HCT116 (cell line): ENCODE measurements around the gene HOXD11. TPM values are rescaled to one million over a fixed set of nuclear protein-coding genes. Genes with fewer than 3 reads are reported as not detected.

Experiments used
- ATAC-seq: fragments of 200-7000 bp; cut with Tn5 transposase; 2 replicates; pipeline ENCODE4 v1.9.1; 2020; ENCODE audit warnings: mild to moderate bottlenecking, moderate library complexity
- BruUV-seq: library from RNA; stranded (reverse); fragments of 400-500 nt; replicated peaks from 2 replicates; lab custom pipeline; 2021; lab: Mats Ljungman, UMichigan
- CTCF ChIA-PET: fragments of 300-600 bp; sonication (Branson Sonifier 250); formaldehyde crosslinking; loops from one replicate; lab custom pipeline; 2021; ENCODE audit warnings: antibody characterized with exemption; lab: Charles Lee
- POLR2A ChIA-PET: fragments of 300-600, 350-600 bp; sonication (Branson Sonifier 250); formaldehyde crosslinking; loops from one replicate; lab custom pipeline; 2021; ENCODE audit warnings: antibody characterized with exemption; lab: Charles Lee
- RAD21 ChIA-PET, 2 experiments: fragments of 300-600 bp; sonication (Branson Sonifier 250); formaldehyde crosslinking; loops; one replicate each; lab custom pipeline; 2023; ENCODE audit warnings: low total read pairs in 2 of 2; ENCODE audit not compliant: uncharacterized antibody in 2 of 2, unreplicated experiment in 2 of 2, low non-redundant PET in 1 of 2; lab: Charles Lee
- DNase-seq: peaks from one replicate; pipeline ENCODE4 v3.0.0-alpha.2; 2010; ENCODE audit warnings: low read depth, low spot score
- H2AFZ ChIP-seq: fragments of 200-600 bp; shearing (Covaris generic), sonication (generic); 2 replicates; pipeline ENCODE4 v1.6.1; 2017; ENCODE audit warnings: low read depth, mixed run types, mixed read lengths, antibody characterized with exemption, low read length; ENCODE audit not compliant: poor library complexity, severe bottlenecking
- H3K27ac ChIP-seq: 2 replicates; pipeline ENCODE4 v1.5.1; 2012; ENCODE audit warnings: low read depth, low read length
- H3K27me3 ChIP-seq: fragments of 200-600 bp; sonication (generic); 2 replicates; pipeline ENCODE4 v1.6.1; 2016; ENCODE audit warnings: mixed run types, low read length, mixed read lengths; ENCODE audit not compliant: insufficient read depth
- H3K36me3 ChIP-seq, 2 experiments: fragments of 200-500 bp in 1 of 2; fragments of 200-600 bp in 1 of 2; sonication (Bioruptor generic) in 1 of 2; sonication (generic) in 1 of 2; 2 replicates each; pipeline versions ENCODE4 v1.5.1 to v1.6.1; 2014 to 2016; ENCODE audit warnings: low read length in 2 of 2, inconsistent platforms in 1 of 2, mixed read lengths in 1 of 2, mixed run types in 1 of 2; ENCODE audit not compliant: insufficient read depth in 2 of 2, control insufficient read depth in 1 of 2
- H3K4me1 ChIP-seq, 2 experiments: fragments of 200-600 bp in 1 of 2; sonication (generic) in 1 of 2; 2 replicates each; pipeline versions ENCODE4 v1.5.1 to v1.6.1; 2012 to 2017; ENCODE audit warnings: low read length in 2 of 2, inconsistent platforms in 1 of 2, mild to moderate bottlenecking in 1 of 2, mixed read lengths in 1 of 2, mixed run types in 1 of 2, moderate library complexity in 1 of 2; ENCODE audit not compliant: insufficient read depth in 2 of 2, control insufficient read depth in 1 of 2
- H3K4me2 ChIP-seq: fragments of 200-600 bp; sonication (generic); 2 replicates; pipeline ENCODE4 v1.6.1; 2017; ENCODE audit warnings: mixed run types, low read length, mixed read lengths
- H3K4me3 ChIP-seq, 2 experiments: fragments of 200-600 bp in 1 of 2; sonication (generic) in 1 of 2; replicated peaks in 1 of 2; 2 replicates each; pipeline ENCODE4 v1.5.1; 2011 to 2016; ENCODE audit warnings: low read length in 2 of 2, control low read depth in 1 of 2, low read depth in 1 of 2, mild to moderate bottlenecking in 1 of 2, mixed read lengths in 1 of 2, mixed run types in 1 of 2
- H3K79me2 ChIP-seq: fragments of 200-600 bp; sonication (generic); 2 replicates; pipeline ENCODE4 v1.6.1; 2017; ENCODE audit warnings: mild to moderate bottlenecking, mixed run types, low read length, moderate library complexity, mixed read lengths; ENCODE audit not compliant: insufficient read depth
- H3K9ac ChIP-seq: fragments of 200-600 bp; sonication (generic); 2 replicates; pipeline ENCODE4 v1.6.1; 2016; ENCODE audit warnings: low read length, mixed read lengths
- H3K9me2 ChIP-seq: fragments of 200-600 bp; sonication (generic), shearing (Covaris generic); 2 replicates; pipeline ENCODE4 v1.6.1; 2017; ENCODE audit warnings: mixed run types, mild to moderate bottlenecking, moderate library complexity; ENCODE audit not compliant: insufficient read depth
- H3K9me3 ChIP-seq, 2 experiments: fragments of 200-500 bp in 1 of 2; fragments of 200-600 bp in 1 of 2; sonication (Bioruptor generic) in 1 of 2; sonication (generic) in 1 of 2; 2 replicates each; pipeline ENCODE4 v1.6.1; 2014 to 2017; ENCODE audit warnings: low read length in 2 of 2, mixed read lengths in 2 of 2, inconsistent platforms in 1 of 2, low read depth in 1 of 2, mild to moderate bottlenecking in 1 of 2, mixed run types in 1 of 2, moderate library complexity in 1 of 2; ENCODE audit not compliant: control insufficient read depth in 1 of 2, insufficient read depth in 1 of 2
- H4K20me1 ChIP-seq: fragments of 200-600 bp; sonication (generic), shearing (Covaris generic); 2 replicates; pipeline ENCODE4 v1.6.1; 2017; ENCODE audit warnings: mixed run types, mild to moderate bottlenecking, moderate library complexity; ENCODE audit not compliant: insufficient read depth
- EZH2phosphoT487 ChIP-seq: fragments of 200-600 bp; IDR thresholded peaks from 2 replicates; pipeline ENCODE4 v1.6.1; 2018; ENCODE audit warnings: antibody characterized with exemption, borderline replicate concordance
- intact Hi-C: fragments of 100-400 bp; cut with micrococcal nuclease; formaldehyde crosslinking; loops from 2 replicates; pipeline ENCODE4 v1.10.0; 2022
- total RNA-seq: library from RNA; stranded (reverse); gene quantifications from one replicate; pipeline ENCODE4 v1.2.1, GENCODE V29; 2021; ENCODE audit not compliant: unreplicated experiment
- TF ChIP-seq, protein P1 (sequence below), 3 experiments: fragments of 200-600 bp in 1 of 3; sonication (generic) in 1 of 3; IDR thresholded peaks in 2 of 3; conservative IDR thresholded peaks in 1 of 3; 2 replicates each; pipeline ENCODE4 v1.5.1; 2012 to 2017; ENCODE audit warnings: low read depth in 2 of 3, low read length in 2 of 3, antibody characterized with exemption in 1 of 3, borderline replicate concordance in 1 of 3, control low read depth in 1 of 3, mild to moderate bottlenecking in 1 of 3, mixed read lengths in 1 of 3, mixed run types in 1 of 3, moderate library complexity in 1 of 3; ENCODE audit not compliant: insufficient read depth in 1 of 3
- TF ChIP-seq, protein P2 (sequence below): IDR thresholded peaks from 2 replicates; pipeline ENCODE4 v1.6.1; 2011; ENCODE audit warnings: mild to moderate bottlenecking, low read length, moderate library complexity; ENCODE audit not compliant: insufficient replicate concordance; ENCODE audit errors: extremely low read depth

Gene HOXD11
- total RNA-seq, 1 experiment from 2014 or later = not detected

DNA sequence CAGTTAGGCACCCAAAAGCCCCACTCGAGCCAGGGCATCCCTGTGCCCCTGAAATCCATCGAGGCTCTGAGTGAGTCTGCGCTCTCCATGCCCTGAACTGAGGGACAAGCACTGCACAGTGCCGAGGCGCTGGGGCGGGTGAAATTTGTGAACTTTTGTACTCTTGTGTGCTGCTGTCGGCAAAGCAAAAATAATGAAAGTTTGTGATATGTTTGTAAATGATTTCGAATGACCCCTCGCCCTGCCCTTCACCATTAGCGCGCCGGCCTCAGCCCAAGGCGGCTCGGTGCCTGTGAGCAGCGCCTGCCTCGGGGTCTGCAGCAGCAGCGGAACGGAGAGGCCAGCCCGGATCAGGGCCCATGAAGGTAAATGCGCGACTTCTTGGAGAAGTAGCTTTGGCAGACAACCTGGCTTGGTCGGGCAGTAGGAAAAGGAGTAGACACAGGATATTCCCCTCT is 42.4 kb downstream of the HOXD11 start (continued):
- TF ChIP-seq, protein P1, sequence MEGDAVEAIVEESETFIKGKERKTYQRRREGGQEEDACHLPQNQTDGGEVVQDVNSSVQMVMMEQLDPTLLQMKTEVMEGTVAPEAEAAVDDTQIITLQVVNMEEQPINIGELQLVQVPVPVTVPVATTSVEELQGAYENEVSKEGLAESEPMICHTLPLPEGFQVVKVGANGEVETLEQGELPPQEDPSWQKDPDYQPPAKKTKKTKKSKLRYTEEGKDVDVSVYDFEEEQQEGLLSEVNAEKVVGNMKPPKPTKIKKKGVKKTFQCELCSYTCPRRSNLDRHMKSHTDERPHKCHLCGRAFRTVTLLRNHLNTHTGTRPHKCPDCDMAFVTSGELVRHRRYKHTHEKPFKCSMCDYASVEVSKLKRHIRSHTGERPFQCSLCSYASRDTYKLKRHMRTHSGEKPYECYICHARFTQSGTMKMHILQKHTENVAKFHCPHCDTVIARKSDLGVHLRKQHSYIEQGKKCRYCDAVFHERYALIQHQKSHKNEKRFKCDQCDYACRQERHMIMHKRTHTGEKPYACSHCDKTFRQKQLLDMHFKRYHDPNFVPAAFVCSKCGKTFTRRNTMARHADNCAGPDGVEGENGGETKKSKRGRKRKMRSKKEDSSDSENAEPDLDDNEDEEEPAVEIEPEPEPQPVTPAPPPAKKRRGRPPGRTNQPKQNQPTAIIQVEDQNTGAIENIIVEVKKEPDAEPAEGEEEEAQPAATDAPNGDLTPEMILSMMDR (IDR thresholded peaks at IDR 0.05 in 2 of 3, conservative IDR thresholded peaks at IDR 0.05 in 1 of 3; ENCODE audit: borderline replicate concordance in 1 of 3, insufficient read depth in 1 of 3, low read depth in 2 of 3, low read length in 2 of 3) = no peak
- TF ChIP-seq, protein P2, sequence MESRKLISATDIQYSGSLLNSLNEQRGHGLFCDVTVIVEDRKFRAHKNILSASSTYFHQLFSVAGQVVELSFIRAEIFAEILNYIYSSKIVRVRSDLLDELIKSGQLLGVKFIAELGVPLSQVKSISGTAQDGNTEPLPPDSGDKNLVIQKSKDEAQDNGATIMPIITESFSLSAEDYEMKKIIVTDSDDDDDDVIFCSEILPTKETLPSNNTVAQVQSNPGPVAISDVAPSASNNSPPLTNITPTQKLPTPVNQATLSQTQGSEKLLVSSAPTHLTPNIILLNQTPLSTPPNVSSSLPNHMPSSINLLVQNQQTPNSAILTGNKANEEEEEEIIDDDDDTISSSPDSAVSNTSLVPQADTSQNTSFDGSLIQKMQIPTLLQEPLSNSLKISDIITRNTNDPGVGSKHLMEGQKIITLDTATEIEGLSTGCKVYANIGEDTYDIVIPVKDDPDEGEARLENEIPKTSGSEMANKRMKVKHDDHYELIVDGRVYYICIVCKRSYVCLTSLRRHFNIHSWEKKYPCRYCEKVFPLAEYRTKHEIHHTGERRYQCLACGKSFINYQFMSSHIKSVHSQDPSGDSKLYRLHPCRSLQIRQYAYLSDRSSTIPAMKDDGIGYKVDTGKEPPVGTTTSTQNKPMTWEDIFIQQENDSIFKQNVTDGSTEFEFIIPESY = no peak
- TF ChIP-seq, all 23 proteins: peak for 0

DNA sequence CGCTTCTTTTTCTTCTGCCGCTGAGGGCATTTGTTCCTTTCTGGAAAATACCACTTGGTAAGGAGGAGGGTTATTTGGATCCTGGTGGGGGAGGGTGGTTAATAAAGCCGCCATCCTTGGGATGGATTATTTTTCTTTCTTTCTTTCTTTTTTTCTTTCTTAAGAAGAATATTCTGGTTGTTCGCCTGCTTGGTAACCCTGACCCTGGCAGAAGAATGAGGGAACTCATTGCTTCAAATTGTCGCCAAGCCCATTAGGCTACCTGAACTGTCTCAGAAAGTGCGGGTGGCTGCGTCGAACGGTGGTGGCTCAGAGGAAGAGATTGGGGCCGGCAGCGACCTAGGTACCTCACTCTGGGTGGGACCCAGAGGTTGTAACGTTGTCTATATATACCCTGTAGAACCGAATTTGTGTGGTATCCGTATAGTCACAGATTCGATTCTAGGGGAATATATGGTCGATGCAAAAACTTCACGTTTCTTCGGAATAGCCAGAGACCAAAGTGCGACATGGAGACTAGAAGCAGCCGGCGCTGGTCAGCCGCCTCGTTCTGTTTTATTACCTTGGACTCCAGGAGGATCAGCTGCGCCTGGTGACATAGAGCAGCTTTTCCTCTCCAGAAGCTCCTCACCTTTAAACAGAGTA is 43.0 kb downstream of the HOXD11 start:
- Histone ChIP-seq H3K9ac (no peak overlapping the region), H3K27me3 (no peaks in the 10 kb centered on the region), H3K79me2 (no peaks in the 10 kb centered on the region), H4K20me1 (no peaks in the 10 kb centered on the region), H3K36me3 (no peaks in the 10 kb centered on the region), H3K9me3 (no peaks in the 10 kb centered on the region), H3K9me2 (no peaks in the 10 kb centered on the region), H2AFZ (no peak overlapping the region), H3K27ac (no peak overlapping the region), H3K4me1 (no peaks in the 10 kb centered on the region), H3K4me2 (no peak overlapping the region), H3K4me3 (no peak overlapping the region)
- ChIA-PET POLR2A (no interaction called here), RAD21 (no interaction called here), CTCF (no interaction called here)
- no TSS peak for BruUV-seq
- intact Hi-C loops = no loop called here
- DNase-seq = no peak
- TF ChIP-seq EZH2phosphoT487 = no peak
- no peak for ATAC-seq
